Measurements from ENCODE around the gene RBM15B.
"Not testable (repeated sequence)": the region's sequence is repeated elsewhere in the genome, so short reads cannot be mapped to it uniquely, and the experiment has no call there.

Gene RBM15B

GRCh38 chr3:51391075-51391565, at the start of gene RBM15B:
TSS of gene RBM15B (plus strand) at chr3:51391285. CDS start at chr3:51391400, 115 bp downstream.
- peak within 1 kb of the TSS; percentile 69 for H3K4me3 ChIP-seq (ENCODE audit: low read depth, low read length)
- peak; percentile 92 for DNase-seq (ENCODE audit: low read depth)

GRCh38 chr3:51343918-51344687, 47.0 kb upstream of the RBM15B start:
- H3K4me3 ChIP-seq (ENCODE audit: low read depth, low read length), result no peak overlapping the region
- peak; percentile 44 for DNase-seq (ENCODE audit: low read depth)

GRCh38 chr3:51350751-51351150, 40.3 kb upstream of the RBM15B start:
- no peak overlapping the region for H3K4me3 ChIP-seq (ENCODE audit: low read depth, low read length)
- DNase-seq (ENCODE audit: low read depth), result no peak

GRCh38 chr3:51353131-51353530, 38.0 kb upstream of the RBM15B start:
- no peak for DNase-seq (ENCODE audit: low read depth)
- no peak overlapping the region for H3K4me3 ChIP-seq (ENCODE audit: low read depth, low read length)

GRCh38 chr3:51353691-51354090, 37.4 kb upstream of the RBM15B start:
- H3K4me3 ChIP-seq (ENCODE audit: low read depth, low read length), result no peak overlapping the region
- DNase-seq (ENCODE audit: low read depth), result no peak

- DNase-seq (ENCODE audit: low read depth), result no peak
- H3K4me3 ChIP-seq (ENCODE audit: low read depth, low read length), result no peak overlapping the region
These were observed 36.9 kb upstream of the RBM15B start for GRCh38 chr3:51354172-51354571.

GRCh38 chr3:51354731-51355615, 36.1 kb upstream of the RBM15B start:
- no peak overlapping the region for H3K4me3 ChIP-seq (ENCODE audit: low read depth, low read length)
- no peak for DNase-seq (ENCODE audit: low read depth)

GRCh38 chr3:51355891-51356578, 35.0 kb upstream of the RBM15B start:
- DNase-seq (ENCODE audit: low read depth), result no peak
- H3K4me3 ChIP-seq (ENCODE audit: low read depth, low read length), result no peak overlapping the region

- no peak for DNase-seq (ENCODE audit: low read depth)
These were observed 33.2 kb upstream of the RBM15B start for GRCh38 chr3:51357856-51358255.

GRCh38 chr3:51358981-51359380, 32.1 kb upstream of the RBM15B start:
- no peak overlapping the region for H3K4me3 ChIP-seq (ENCODE audit: low read depth, low read length)
- no peak for DNase-seq (ENCODE audit: low read depth)

More at GRCh38 chr3:51357856-51358255, 33.2 kb upstream of the RBM15B start:
- H3K4me3 ChIP-seq (ENCODE audit: low read depth, low read length), result no peak overlapping the region

GRCh38 chr3:51360806-51361205, 30.3 kb upstream of the RBM15B start:
- no peak overlapping the region for H3K4me3 ChIP-seq (ENCODE audit: low read depth, low read length)
- no peak for DNase-seq (ENCODE audit: low read depth)

GRCh38 chr3:51361746-51362145, 29.3 kb upstream of the RBM15B start:
- DNase-seq (ENCODE audit: low read depth), result no peak

GRCh38 chr3:51362476-51362875, 28.6 kb upstream of the RBM15B start:
- H3K4me3 ChIP-seq (ENCODE audit: low read depth, low read length), result no peak overlapping the region
- DNase-seq (ENCODE audit: low read depth), result no peak

More at GRCh38 chr3:51361746-51362145, 29.3 kb upstream of the RBM15B start:
- no peak overlapping the region for H3K4me3 ChIP-seq (ENCODE audit: low read depth, low read length)

GRCh38 chr3:51368276-51368675, 22.8 kb upstream of the RBM15B start:
- H3K4me3 ChIP-seq (ENCODE audit: low read depth, low read length); DNase-seq (ENCODE audit: low read depth): not testable (repeated sequence)

GRCh38 chr3:51371943-51372557, 19.0 kb upstream of the RBM15B start:
- H3K4me3 ChIP-seq (ENCODE audit: low read depth, low read length), result no peak overlapping the region
- peak; percentile 25 for DNase-seq (ENCODE audit: low read depth)

- DNase-seq (ENCODE audit: low read depth), result no peak
- no peak overlapping the region for H3K4me3 ChIP-seq (ENCODE audit: low read depth, low read length)
These were observed 17.2 kb upstream of the RBM15B start for GRCh38 chr3:51373658-51374421.

GRCh38 chr3:51374456-51374855, 16.6 kb upstream of the RBM15B start:
- no peak overlapping the region for H3K4me3 ChIP-seq (ENCODE audit: low read depth, low read length)
- DNase-seq (ENCODE audit: low read depth), result no peak

- no peak for DNase-seq (ENCODE audit: low read depth)
- H3K4me3 ChIP-seq (ENCODE audit: low read depth, low read length), result no peak overlapping the region
These were observed 15.9 kb upstream of the RBM15B start for GRCh38 chr3:51375136-51375535.

- H3K4me3 ChIP-seq (ENCODE audit: low read depth, low read length), result no peak overlapping the region
- DNase-seq (ENCODE audit: low read depth), result no peak
These were observed 15.5 kb upstream of the RBM15B start for GRCh38 chr3:51375571-51375970.
